GM19035 (cell line): Measurements from ENCODE around the gene FKBP7.
A peak's percentile ranks its signal among the peaks of the same experiment; 100 is the strongest.
"Not testable (repeated sequence)": the region's sequence is repeated elsewhere in the genome, so short reads cannot be mapped to it uniquely, and the experiment has no call there.

Source experiments
- ATAC-seq: cut with Tn5 transposase; IDR thresholded peaks from one replicate; pipeline ENCODE4 v1.9.1; 2021; ENCODE audit not compliant: unreplicated experiment

FKBP7 gene

DNA sequence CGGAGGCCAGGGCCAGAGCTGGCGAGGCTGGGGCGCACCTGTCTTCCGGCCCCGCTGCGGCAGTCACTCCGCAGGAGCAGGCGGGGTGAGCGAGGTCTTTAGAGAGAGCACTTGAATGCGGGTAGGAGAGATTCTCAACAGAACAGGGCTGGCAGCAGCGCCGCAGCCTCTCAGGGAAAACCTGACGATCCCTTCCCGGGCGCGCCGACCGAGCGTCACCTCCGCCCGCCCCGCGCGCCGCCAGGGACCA lies 28.0 kb downstream of the FKBP7 start:
- ATAC-seq = peak; percentile 55

DNA sequence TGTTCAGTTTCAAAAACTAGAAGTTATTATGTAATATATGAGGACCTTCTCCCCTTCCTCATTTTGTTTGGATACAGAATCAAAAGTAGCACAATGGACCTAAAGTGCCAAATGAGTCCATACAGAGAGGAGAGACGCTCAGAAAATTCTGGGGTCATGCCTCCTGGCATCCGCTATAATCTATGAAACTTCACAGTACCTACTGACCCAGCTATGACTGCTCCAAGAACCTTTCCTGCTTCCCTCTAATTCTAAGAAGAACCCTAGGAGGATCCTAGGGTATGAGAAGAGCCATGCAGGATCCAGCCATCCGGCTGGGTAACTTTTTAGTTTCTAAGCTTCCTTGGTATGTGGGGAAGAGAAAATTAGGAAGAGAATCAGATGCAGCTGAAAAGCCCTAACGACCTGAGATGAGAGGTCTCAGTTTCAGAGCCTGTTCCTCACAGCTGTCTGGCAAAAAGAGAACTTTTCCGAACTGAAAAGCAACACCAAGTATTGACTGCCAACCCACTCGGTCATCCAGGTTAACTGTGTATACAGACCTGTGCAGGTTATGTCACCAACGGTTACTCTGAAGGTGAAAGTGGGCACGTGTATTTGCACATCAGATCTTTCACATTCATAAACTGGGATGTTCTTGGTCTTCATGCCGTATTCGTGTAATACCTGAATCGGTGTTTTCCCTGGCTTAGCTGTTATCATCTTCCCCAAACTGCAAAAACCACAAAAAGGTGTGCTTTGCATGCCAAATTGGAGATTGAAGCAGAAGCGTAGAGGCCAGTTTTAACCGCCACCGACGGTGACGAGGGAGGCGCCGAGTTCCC lies 28.5 kb downstream of the FKBP7 start:
- no peak for ATAC-seq

DNA sequence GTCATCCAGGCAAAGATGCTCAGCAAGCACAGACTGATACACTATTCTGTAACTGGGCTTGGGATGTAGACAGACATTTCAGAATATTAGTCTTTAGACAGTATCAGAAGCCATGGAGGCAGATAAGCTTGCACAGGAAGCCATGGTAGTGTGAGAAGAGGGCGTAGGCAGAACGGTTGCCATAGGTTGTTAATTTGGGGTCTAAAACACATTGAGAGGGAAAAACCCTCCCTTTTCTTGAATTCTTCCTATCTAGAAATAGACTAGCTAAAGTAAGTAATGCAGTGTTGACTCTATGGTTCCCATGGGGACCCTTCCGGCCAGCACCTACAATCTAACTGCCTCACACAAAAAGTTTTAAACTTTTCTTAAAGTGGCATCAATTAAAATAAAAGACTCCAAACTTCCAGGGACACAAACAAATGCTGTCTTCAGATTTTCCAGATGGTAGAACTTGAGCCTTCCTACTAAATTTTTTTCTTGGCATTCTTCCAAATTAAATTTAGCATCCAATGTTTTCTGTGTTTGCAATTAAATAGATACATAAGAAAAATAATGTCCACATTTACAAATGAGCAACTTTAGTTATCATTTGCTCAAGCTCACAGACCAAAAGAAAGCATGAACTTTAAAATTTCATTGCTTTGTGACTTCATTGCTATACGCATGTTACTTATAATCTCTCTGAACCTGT lies 29.3 kb downstream of the FKBP7 start:
- ATAC-seq = no peak

DNA sequence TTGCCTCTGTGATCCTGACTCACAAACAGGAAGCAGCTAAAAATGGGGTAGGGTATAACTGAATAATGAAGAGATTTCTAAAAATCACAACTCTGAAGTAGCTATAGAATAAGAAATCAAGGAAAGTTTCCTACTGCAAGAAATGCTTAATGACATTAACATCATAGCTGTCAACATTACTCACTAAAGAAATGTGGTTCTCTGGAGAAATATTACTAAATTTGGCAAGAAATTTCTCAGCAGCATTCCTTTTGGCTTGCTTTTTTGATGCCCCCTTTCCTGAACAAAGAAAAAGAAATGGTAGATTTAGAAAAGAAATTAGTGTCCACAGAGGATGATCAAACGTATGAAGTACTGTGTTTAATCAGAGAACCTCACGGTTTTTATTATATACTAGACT lies 37.0 kb downstream of the FKBP7 start:
- ATAC-seq = no peak

DNA sequence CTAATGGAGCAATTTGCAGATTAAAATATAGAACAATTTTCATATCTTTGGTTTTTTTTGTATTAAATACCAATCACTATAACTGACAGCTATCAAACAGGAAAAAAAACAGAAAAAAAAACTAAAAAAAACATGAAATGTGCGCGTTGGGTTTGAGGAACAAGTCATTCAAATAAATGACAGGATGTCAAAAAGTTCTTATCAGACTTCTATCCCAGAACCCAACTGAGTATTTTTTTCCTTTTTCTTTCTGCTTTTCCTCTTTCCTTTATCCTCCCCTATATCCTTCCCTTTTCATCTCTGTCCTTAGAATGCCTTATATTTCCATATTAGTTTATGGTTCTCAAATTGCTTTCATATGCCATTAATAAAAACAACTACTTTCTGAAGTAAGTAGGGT lies 41.7 kb downstream of the FKBP7 start:
- no peak for ATAC-seq

DNA sequence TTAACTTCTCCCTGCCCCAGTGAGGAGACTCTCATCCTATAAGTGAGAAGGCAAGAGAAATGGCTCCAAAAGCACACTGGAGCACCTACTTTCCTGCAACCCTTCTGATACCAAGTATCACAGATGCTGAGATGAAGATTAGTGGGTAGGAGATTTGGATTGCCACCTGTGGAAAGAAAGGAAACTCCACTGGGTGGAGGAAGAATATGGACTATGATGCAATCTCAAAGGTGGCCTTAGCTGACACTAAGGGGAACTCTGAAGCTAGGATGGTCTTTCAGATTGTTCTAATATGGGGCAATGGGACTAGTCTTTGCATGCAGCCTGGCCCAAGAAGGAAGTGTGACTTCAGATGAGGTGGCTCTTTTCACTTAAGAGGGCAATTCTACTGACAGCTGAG lies 49.1 kb downstream of the FKBP7 start:
- ATAC-seq = no peak

DNA sequence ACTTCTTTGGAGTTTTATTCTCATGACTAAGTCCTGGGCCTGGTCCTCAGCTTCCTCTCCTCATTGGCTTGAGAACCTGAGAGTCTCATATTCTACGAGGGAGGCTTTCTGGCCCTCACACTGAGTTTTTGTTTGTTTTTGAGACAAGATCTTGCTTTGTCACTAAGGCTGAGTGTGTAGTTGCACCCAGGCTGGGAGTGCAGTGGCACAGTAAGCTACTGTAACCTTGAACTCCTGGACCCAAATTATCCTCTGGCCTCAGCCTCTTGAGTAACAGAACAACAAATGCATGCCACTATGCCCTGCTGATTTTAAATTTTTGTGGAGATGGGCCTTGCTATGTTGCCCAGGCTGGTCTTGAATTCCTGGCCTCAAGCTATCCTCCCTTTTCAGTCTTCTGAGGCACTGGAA lies 50.0 kb downstream of the FKBP7 start:
- ATAC-seq = no peak

DNA sequence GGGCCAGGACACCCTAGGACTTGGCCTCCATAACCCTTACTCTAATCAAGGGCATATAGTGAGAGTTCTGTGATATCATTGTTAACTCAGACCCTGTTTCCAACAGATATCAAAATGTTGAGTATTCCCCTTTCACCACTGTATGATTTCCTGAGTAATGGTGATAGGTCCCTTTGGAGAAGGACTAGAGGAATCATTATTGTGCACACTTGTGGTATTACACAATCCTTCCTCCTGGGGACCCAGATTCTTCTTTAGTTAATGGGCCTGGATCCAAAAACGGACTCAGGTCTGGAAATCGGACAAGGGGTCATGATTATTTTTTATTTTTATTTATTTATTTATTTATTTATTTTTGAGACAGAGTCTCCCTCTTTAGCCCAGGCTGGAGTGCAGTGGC lies 50.9 kb downstream of the FKBP7 start:
- no peak for ATAC-seq

DNA sequence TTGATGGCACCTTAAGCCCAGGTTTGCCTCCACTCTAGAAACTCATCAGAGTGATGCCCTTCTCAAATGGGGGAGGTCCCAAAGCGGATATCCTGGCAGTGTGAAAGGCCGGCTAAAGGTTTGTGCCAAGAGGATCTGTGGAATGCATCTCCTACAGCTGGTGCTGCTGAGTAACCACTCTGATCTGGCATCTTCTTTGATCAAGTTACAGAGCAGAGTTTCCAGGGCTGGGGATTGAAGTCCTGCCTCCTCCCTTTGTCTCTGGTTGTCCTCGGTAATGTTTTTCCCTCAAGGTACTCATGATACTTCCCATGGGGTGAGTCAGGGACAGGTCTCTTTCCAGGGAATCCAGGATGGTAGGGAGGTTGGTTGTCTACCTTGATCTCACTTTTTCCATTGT lies 52.0 kb downstream of the FKBP7 start:
- no peak for ATAC-seq

DNA sequence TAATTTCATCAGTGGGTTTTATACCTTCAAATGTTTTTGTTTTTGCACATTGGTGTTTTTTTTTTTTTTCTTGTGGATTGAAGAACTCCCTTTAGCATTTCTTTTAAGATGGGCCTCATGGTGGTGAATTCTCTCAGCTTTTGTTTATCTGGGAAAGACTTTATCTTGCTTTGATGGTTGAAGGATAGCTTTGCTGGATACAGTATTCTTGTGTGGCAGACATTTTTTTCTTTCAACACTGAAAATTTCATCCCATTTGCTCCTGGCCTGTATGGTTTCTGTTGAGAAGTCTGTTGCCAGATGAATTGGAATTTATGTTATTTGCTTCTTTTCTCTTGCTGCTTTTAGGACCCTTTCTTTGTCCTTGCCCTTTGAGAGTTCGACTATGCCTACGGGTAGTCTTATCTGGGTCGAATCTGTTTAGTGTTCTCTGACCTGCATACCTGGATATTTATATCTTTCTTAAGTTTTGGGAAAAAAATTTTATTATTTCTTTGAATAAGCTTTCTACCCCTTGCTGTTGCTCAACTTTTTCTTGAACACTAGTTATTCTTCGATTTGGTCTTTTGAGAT lies 53.1 kb downstream of the FKBP7 start:
- ATAC-seq = no peak

DNA sequence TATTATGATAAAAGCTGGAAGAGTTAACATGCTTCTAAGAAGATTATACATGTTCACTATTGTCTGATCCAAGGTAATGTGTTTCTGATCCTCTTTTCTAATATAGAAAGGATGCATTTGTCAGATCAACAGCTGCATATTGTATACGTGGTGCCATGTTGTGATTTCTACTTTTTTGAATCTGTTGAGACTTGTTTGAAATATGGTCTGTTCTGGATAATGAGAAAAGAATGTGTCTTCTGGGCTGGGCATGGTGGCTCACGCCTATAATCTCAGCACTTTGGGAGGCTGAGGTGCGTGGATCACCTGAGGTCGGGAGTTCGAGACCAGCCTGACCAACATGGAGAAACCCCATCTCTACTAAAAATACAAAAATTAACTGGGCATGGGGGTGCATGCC lies 54.7 kb downstream of the FKBP7 start:
- ATAC-seq = not testable (repeated sequence)

DNA sequence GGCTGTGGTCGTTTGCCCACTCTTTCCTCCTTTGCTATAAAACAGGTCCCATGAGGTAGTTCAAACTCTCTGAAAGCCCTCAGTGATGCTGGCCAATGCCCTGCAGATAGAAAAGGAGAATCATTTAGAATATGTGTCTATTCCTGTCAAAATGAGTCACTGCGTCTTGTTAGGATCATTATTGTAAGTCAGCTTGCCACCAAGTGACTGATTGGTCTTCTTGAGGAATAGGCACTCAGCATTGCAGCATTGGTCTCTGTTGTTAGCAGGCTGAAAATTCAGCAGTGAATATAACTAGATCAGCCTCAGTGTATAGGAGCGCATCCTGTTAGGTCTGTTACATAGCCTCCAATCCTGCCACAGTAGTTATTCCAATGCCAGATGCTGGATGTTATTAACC lies 56.3 kb downstream of the FKBP7 start:
- no peak for ATAC-seq

DNA sequence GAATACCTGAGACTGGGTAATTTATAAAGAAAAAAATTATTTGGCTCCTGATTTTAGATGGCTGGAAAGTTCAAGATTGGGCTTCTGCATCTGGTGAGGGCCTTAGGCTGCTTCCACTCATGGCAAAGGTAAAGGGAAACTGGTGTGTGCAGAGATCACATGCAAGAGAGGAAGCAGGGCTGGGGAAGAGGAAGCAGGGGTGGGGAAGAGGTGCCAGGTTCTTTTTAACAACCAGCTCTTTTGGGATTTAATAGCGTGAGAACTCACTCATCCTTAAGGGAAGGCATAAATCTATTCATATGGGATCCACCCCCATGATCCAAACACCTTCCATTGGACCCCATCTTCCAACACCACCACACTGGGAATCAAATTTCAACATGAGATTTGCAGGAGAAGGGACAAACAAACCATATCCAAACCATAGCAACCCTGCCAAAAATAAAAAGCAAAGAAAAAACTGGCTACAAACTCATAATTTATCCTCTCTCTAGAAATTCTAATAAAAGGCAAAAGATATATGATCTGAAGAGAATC lies 57.9 kb downstream of the FKBP7 start:
- ATAC-seq = no peak

DNA sequence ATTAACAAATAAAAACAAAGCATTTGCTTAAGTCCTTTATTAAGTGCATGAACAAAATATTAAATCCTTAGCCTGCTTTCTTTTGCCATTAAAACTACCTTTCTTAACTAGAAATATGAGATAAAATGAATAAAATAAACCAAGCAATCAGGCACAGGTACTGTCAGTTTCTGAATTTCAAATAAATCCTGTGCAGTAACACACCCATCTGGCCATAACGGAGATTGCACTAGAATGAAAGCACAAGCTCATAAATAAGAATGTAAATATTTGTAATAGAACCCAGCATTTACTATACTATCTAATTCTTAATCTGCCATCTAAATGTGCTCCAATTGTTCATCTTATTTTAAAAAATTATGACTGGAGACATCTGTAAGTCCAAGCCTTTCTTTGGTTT lies 59.3 kb downstream of the FKBP7 start:
- ATAC-seq = no peak

DNA sequence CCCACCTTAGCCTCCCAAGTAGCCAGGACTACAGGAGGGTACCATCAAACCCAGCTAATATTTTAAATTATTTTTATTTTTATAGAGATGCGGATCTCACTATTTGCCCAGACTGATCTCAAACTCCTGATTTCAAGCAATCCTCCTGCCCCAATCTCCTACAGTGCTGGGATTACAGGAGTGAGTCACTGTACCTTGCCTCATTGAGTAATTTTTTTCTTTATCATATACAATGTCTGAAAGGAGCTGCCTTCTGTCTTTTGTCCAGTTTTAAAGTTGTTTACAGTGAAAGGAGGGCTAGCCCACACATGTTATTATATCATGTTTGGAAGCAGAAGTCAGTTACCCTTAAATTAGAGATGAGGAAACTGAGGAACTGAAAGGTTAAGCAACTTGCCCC lies 60.0 kb downstream of the FKBP7 start:
- ATAC-seq = no peak

DNA sequence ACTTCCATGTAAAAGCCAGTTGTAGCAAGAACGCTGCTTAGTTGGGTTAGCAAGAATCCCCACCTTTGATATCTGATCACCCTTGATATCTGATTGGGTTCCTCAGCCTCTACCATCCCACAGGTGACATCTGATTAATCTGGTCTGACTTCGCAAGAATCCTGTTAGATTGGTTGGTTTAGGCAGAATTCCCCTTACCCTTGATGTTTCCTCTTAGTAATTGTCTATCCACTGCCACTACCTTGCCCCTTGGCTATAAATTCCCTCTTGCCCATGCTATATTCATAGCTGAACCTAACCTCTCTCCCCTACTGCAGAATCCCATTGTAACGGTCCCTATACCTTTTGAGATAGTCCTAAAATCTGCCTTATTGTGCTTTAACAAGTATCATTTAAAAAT lies 60.5 kb downstream of the FKBP7 start:
- ATAC-seq = no peak

DNA sequence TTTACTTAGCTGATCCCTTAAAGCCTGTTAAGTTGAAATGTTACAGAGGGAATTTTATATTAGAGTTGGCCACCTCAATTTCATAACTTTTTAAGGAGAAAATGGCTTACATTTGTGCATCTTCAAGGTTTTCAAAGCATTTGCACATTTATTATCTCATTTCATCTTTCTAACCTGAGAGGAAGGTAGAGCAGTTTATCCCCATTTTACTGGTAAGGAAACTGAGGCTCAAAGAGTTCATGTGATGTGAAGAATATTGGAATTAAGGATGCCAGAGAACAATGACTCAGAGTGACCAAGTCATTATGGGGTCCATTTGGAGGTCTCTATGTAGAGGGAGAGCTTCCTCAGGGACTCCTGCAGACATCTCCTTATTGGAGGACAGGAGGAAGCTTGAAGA lies 62.4 kb downstream of the FKBP7 start:
- ATAC-seq = no peak

DNA sequence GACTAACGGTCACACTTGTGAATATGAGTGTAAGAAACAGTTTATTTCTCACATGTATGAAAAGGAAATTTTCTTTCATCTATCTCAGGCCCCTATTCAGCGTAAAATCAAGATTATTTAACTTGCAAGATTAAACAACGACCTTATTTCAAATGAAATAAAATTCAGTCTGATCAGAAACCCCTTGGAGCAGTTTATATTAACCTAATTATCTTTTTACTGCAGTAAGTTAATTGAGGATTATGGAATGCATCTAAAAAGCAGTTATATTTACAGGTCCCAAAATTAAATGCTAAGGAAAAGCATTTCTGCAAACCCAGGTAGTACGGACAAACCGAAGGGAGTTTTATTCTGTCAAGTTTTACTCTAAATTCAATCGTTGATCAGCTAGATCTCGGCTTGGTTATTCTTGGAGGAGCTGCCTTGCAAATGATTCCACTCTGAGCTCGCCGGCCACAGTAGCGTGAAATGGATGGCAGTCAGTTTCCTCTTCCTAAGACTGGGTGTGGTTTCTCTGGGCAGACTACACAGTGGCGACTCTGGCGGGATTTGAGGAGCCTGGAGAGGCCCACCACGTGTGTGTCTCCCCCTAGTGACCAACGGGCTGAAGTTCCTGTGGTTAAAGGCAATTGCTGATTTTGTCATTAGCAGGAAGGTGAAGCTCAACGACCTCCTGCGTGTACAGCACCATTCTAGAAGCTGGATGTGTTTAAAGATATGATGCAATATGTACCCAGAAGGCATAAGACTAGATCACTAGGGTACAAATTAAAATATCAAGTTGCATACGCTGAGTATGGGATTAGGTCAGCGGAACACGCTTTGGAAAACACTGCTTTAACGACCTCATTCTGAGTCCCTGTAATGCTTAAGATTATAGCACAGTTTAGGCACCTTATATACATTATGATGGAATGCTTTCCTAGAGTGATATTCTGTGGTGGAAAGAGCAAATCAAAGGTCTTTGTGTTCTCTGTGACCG lies 63.8 kb downstream of the FKBP7 start:
- peak; percentile 75 for ATAC-seq
